GM13977 (cell line): ENCODE data around the gene FKBP4.

ENCODE experiments used
- DNase-seq: peaks from one replicate; pipeline ENCODE4 v3.0.0; 2012; ENCODE audit warnings: low spot score
- in situ Hi-C: fragments of 300-500 bp; cut with MboI; formaldehyde crosslinking; loops from one replicate; pipeline ENCODE4 v1.12.0; 2022; ENCODE audit warnings: low sequenced_read_pairs, low pct_unique_long_range_greater_than_20kb, mixed read lengths, inconsistent platforms; ENCODE audit not compliant: unreplicated experiment
- TF ChIP-seq, protein P1 (sequence below): IDR thresholded peaks from 2 replicates; pipeline ENCODE4 v1.5.1; 2012; ENCODE audit warnings: mild to moderate bottlenecking, control low read depth; ENCODE audit not compliant: insufficient read depth; ENCODE audit errors: extremely low read depth, missing control alignments

Gene FKBP4

DNA sequence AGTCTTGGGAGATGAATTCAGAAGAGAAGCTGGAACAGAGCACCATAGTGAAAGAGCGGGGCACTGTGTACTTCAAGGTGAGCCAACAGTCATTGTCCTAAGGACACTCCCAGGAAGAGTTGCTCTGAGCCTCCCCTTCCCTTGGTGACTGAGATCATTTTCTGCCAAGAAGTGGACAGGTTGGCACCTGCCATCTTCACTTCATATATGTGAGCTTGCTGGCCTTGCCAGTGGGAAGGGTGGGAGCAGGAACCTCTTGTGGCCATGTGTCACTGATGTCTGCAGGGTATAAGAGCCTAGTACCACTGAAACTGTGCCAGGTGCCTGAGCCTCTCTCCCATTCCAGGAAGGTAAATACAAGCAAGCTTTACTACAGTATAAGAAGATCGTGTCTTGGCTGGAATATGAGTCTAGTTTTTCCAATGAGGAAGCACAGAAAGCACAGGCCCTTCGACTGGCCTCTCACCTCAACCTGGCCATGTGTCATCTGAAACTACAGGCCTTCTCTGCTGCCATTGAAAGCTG is 5.3 kb downstream of the FKBP4 start:
- no peak for DNase-seq
- TF ChIP-seq, protein P1, sequence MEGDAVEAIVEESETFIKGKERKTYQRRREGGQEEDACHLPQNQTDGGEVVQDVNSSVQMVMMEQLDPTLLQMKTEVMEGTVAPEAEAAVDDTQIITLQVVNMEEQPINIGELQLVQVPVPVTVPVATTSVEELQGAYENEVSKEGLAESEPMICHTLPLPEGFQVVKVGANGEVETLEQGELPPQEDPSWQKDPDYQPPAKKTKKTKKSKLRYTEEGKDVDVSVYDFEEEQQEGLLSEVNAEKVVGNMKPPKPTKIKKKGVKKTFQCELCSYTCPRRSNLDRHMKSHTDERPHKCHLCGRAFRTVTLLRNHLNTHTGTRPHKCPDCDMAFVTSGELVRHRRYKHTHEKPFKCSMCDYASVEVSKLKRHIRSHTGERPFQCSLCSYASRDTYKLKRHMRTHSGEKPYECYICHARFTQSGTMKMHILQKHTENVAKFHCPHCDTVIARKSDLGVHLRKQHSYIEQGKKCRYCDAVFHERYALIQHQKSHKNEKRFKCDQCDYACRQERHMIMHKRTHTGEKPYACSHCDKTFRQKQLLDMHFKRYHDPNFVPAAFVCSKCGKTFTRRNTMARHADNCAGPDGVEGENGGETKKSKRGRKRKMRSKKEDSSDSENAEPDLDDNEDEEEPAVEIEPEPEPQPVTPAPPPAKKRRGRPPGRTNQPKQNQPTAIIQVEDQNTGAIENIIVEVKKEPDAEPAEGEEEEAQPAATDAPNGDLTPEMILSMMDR = no peak
- in situ Hi-C loops = no loop called here

DNA sequence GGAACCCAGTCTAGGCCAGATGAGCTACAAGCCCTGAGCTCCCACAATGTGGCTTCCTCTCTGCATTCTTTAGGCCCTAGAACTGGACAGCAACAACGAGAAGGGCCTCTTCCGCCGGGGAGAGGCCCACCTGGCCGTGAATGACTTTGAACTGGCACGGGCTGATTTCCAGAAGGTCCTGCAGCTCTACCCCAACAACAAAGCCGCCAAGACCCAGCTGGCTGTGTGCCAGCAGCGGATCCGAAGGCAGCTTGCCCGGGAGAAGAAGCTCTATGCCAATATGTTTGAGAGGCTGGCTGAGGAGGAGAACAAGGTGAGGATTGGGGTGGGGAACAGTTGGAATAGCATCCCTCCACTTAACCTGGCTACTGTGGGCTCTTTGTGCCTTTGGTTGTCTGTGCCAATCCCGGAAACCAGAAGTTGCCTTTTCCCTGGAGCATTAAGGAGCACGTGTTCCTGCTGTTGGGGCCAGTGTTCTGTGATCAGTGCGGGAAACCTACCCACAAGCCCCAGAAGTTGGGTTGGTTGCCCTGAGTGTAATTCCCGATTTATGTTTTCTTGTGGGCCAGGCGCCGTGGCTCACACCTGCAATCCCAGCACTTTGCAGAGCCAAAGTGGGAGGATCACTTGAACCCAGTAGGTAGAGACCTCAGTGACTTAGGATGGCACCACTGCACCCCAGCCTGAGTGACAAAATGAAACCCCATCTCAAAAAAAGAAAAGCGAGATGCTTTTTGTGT is 6.4 kb downstream of the FKBP4 start:
- TF ChIP-seq, protein P1 = no peak
- DNase-seq = no peak
- in situ Hi-C loops = no loop called here

DNA sequence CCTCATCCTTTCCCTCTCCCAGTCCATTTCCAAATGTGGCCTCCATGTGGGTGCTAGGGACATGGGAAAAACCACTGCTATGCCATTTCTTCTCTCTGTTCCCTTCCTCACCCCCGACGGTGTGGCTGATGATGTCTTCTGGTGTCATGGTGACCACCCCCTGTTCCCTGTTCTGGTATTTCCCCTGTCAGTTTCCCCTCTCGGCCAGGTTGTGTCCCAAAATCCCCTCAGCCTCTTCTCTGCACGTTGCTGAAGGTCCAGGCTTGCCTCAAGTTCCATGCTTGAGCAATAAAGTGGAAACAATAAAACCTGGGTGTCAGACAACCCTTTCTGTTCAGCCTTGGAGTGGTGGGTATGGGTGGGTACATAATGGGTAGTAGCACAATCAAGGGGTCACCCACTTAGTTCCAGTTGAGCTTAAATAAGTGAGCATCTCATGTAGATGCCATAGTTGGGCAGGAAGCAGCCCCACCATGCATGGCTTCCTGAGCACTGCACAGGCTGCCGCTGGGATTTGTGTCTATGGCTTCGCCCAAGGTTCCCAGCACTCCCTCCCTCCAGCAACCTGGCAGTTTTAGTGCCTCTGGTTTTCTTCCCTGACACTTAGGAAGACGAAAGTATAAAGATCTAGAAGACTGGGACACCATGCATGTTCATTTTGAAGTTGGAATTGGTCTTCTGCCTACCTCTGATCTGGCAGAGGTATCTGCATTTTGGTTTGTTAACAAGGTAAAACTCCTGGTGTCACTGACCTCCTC is 9.0 kb downstream of the FKBP4 start:
- TF ChIP-seq, protein P1 = no peak
- in situ Hi-C loops = no loop called here
- DNase-seq = peak; percentile 53

DNA sequence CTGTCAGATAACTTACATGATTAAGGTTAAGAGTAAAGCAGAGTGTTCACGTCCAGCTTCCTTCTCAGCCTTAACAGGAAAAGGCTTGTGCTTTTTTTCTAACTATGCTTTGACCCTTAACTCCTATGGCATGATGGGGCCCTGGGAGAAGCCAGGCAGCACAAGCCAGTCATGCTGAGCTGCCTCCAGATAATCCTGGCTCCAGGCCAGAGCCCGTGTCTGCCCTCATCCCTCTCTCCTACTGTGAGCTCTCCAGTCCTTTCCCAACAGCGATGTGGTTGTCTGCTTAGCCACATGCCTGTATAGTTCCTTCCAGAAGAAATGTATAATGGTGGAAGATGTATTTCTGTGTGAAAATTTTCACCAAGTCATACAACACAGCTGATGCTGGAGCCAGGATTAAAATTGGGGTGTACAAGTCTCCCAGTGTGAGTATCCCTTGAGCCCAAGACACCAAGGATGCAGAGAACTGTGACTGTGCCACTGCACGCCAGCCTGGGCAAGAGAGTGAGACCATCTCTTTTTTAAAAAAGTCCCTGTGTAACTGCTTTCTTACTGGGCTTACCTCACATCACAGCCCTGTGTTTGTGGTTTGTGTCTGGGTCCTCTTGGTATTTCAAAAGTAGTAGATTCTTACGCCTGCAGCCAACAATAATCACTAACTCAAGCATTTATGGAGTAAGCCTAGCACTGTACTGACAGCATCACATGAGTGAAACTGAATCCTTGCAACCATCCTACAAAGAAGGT is 9.8 kb downstream of the FKBP4 start:
- DNase-seq = no peak
- in situ Hi-C loops = no loop called here
- TF ChIP-seq, protein P1 = no peak

DNA sequence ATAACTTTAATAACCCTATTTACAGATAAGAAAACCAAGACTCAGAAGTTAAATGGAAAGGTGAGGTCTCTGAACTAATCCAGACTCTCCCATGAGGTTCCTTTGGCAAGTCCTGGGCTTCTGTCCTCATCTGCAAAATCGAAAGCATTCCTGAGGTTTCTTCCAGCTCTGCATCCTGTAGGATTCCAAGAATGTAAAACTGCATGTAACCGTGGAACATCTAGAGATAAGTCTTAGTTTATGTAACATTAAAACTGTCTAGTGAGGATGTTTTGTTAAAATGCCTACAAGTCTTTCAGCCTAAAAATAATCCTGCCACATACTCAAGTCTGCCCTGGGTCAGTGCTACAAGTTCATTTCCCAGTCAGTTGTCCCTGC is 10.4 kb downstream of the FKBP4 start:
- DNase-seq = no peak
- TF ChIP-seq, protein P1 = no peak
- in situ Hi-C loops = no loop called here

DNA sequence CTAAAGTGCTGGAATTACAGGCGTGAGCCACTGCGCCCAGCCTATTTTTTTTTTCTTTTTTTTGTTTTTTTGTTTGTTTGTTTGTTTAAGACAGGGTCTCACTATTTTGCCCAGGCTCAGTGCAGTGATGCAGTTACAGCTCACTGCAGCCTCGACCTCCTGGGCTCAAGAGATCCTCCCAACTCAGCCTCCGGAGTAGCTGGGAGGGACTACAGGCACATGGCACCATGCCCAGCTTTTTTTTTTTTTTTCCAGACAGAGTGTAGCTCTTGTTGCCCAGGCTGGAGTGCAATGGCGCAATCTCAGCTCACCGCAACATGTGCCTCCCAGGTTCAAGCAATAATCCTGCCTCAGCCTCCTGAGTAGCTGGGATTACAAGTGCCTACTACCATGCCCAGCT is 11.9 kb downstream of the FKBP4 start:
- in situ Hi-C loops = no loop called here
- TF ChIP-seq, protein P1 = no peak
- no peak for DNase-seq
